K562 (cell line): ENCODE results near the gene NACA. TPM values are rescaled to one million over a fixed set of nuclear protein-coding genes. Genes with fewer than 3 reads are reported as not detected.

Experiments
- ARID1B ChIP-seq: fragments of 450-650 bp; IDR thresholded peaks from 2 replicates; pipeline ENCODE4 v1.6.1; 2016; ENCODE audit warnings: antibody characterized with exemption, mild to moderate bottlenecking, inconsistent platforms
- GATAD2A ChIP-seq: fragments of 450-650 bp; IDR thresholded peaks from 2 replicates; pipeline ENCODE4 v1.6.1; 2017
- KDM5B ChIP-seq: fragments of 200-600 bp; sonication (generic); IDR thresholded peaks from 2 replicates; pipeline ENCODE4 v1.6.1; 2012; ENCODE audit warnings: low read depth, mild to moderate bottlenecking, moderate library complexity, low read length, control low read depth, inconsistent platforms; ENCODE audit not compliant: insufficient replicate concordance
- MXI1 ChIP-seq: IDR thresholded peaks from 2 replicates; pipeline ENCODE4 v1.6.1; 2011; ENCODE audit warnings: low read depth, mild to moderate bottlenecking, improper control_type of control experiment, low read length
- THRAP3 ChIP-seq: fragments of 450-650 bp; IDR thresholded peaks from 2 replicates; pipeline ENCODE4 v1.6.1; 2016; ENCODE audit warnings: mild to moderate bottlenecking, inconsistent platforms, borderline replicate concordance
- polyA plus RNA-seq, 8 experiments: library from polyadenylated mRNA; depleted of rRNA in 4 of 8; stranded (reverse) in 5 of 8; unstranded in 3 of 8; fragments of >200 nt; fragmentation: Nextera tagmentation in 2 of 8; fragmentation: Illumina TruSeq in 1 of 8; extraction: Ambion mirVana in 2 of 8; extraction: Trizol in 1 of 8; gene quantifications; 2 replicates each; pipeline versions ENCODE4 v1.2.1 to v1.2.3, GENCODE V29; 2011 to 2014; ENCODE audit warnings: inconsistent platforms in 1 of 8, missing spikeins in 1 of 8
- total RNA-seq, 7 experiments: library from RNA; depleted of rRNA in 6 of 7; stranded (reverse); fragments of >200 nt in 6 of 7; fragmentation: Illumina TruSeq in 2 of 7; extraction: Trizol in 2 of 7; gene quantifications; 2 replicates each; pipeline versions ENCODE4 v1.2.1 to v1.2.3, GENCODE V29; 2011 to 2021; ENCODE audit warnings: low replicate concordance in 1 of 7
- TF ChIP-seq, protein P1 (sequence below), 2 experiments: fragments of 450-650 bp; formaldehyde crosslinking in 1 of 2; IDR thresholded peaks; 2 replicates each; pipeline versions ENCODE4 v1.4.0 to v1.6.1; 2014 to 2020; ENCODE audit warnings: mild to moderate bottlenecking in 2 of 2, borderline replicate concordance in 1 of 2, low read depth in 1 of 2
- TF ChIP-seq, protein P2 (sequence below), 2 experiments: fragments of 450-650 bp in 1 of 2; sonication (generic) in 1 of 2; formaldehyde crosslinking in 1 of 2; IDR thresholded peaks in 1 of 2; conservative IDR thresholded peaks in 1 of 2; 2 replicates each; pipeline versions ENCODE4 v1.6.1 to v1.8.1; 2016 to 2023; ENCODE audit warnings: mild to moderate bottlenecking in 2 of 2, moderate library complexity in 2 of 2, inconsistent platforms in 1 of 2, missing genetic modification reagents in 1 of 2
- TF ChIP-seq, protein P3 (sequence below), 3 experiments: fragments of 200-800 bp in 1 of 3; fragments of 250-450 bp in 1 of 3; fragments of 450-650 bp in 1 of 3; sonication (Bioruptor Pico) in 1 of 3; sonication (Bioruptor generic) in 1 of 3; formaldehyde crosslinking in 1 of 3; IDR thresholded peaks; 2 replicates each; pipeline versions ENCODE4 v1.6.1 to v1.8.0; 2016 to 2022; ENCODE audit warnings: mild to moderate bottlenecking in 2 of 3, missing genetic modification characterization in 2 of 3, missing compliant biosample characterization in 1 of 3, moderate library complexity in 1 of 3
- TF ChIP-seq, protein P4 (sequence below): sonication (generic); formaldehyde crosslinking; IDR thresholded peaks from 2 replicates; pipeline ENCODE4 v1.8.0; 2022; ENCODE audit warnings: mild to moderate bottlenecking, low read depth, missing genetic modification reagents

Gene NACA
- total and polyA plus RNA-seq, 9 of the 15 experiments (the other 6 are each of a cell fraction or from before 2014, with no cell fraction given), result 1,030 to 2,416 (median 1,645) TPM

DNA sequence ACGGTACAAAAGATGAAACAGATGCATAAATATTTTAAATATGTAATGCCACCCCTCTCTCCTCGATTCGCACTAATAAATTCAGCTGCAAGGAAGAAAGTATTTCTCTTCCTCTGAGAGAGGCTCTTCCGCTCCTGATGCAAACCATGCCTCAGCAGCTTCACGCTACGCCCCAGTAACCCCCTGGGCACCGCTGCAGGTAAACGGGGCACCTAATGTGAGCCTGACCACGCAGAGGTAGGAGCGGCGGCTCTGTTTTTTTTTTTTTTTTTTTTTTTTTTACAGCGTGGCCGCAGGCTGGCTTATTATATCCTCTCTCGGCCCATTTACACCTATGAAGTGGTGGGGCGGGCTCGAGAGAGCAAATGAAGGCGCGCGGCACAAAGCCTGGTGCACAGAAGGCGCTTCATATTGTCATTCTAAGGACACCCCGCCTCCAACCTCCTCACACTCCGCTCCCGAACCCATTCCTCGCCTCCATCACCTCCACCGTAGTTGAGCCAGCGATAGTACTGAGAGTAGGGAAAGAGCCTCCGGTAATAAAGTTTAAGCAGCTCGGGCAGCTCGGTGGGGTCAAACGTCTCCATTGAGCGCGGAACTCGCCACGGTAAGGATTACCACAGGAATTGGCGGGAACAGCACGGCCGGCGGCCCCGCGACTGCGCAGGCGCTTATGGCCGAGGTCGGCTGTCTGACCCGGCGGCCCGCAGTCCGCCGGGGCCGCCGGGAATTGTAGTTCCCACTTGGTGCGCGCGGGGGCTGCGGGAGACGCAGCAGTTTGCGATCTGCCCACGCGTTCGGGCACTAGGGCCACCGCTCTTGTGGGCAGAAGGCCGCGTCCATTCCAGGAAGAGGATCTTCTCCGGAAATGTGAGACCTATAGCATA lies 26.9 kb upstream of the NACA start, which contains the start of gene PRIM1 (continued):
- TF ChIP-seq, protein P1, sequence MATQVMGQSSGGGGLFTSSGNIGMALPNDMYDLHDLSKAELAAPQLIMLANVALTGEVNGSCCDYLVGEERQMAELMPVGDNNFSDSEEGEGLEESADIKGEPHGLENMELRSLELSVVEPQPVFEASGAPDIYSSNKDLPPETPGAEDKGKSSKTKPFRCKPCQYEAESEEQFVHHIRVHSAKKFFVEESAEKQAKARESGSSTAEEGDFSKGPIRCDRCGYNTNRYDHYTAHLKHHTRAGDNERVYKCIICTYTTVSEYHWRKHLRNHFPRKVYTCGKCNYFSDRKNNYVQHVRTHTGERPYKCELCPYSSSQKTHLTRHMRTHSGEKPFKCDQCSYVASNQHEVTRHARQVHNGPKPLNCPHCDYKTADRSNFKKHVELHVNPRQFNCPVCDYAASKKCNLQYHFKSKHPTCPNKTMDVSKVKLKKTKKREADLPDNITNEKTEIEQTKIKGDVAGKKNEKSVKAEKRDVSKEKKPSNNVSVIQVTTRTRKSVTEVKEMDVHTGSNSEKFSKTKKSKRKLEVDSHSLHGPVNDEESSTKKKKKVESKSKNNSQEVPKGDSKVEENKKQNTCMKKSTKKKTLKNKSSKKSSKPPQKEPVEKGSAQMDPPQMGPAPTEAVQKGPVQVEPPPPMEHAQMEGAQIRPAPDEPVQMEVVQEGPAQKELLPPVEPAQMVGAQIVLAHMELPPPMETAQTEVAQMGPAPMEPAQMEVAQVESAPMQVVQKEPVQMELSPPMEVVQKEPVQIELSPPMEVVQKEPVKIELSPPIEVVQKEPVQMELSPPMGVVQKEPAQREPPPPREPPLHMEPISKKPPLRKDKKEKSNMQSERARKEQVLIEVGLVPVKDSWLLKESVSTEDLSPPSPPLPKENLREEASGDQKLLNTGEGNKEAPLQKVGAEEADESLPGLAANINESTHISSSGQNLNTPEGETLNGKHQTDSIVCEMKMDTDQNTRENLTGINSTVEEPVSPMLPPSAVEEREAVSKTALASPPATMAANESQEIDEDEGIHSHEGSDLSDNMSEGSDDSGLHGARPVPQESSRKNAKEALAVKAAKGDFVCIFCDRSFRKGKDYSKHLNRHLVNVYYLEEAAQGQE (IDR thresholded peaks at IDR 0.05; ENCODE audit: borderline replicate concordance), result no peak
- TF ChIP-seq, protein P1 (CRISPR knock-in tag; IDR thresholded peaks at IDR 0.05; ENCODE audit: low read depth), result 0 out of 2 replicates have a peak, but pooled peaks have one; percentile 38
- peak; percentile 86 for TF ChIP-seq KDM5B
- TF ChIP-seq MXI1, result 0 out of 2 replicates have a peak, but pooled peaks have one; percentile 24
- TF ChIP-seq, protein P2, sequence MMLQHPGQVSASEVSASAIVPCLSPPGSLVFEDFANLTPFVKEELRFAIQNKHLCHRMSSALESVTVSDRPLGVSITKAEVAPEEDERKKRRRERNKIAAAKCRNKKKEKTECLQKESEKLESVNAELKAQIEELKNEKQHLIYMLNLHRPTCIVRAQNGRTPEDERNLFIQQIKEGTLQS (IDR thresholded peaks at IDR 0.05), result no peak
- TF ChIP-seq, protein P2 (CRISPR knock-in tag; conservative IDR thresholded peaks at IDR 0.05), result peak; percentile 67; the same call in 1 of the 2 replicates
- TF ChIP-seq THRAP3, result no peak
- TF ChIP-seq, protein P3, sequence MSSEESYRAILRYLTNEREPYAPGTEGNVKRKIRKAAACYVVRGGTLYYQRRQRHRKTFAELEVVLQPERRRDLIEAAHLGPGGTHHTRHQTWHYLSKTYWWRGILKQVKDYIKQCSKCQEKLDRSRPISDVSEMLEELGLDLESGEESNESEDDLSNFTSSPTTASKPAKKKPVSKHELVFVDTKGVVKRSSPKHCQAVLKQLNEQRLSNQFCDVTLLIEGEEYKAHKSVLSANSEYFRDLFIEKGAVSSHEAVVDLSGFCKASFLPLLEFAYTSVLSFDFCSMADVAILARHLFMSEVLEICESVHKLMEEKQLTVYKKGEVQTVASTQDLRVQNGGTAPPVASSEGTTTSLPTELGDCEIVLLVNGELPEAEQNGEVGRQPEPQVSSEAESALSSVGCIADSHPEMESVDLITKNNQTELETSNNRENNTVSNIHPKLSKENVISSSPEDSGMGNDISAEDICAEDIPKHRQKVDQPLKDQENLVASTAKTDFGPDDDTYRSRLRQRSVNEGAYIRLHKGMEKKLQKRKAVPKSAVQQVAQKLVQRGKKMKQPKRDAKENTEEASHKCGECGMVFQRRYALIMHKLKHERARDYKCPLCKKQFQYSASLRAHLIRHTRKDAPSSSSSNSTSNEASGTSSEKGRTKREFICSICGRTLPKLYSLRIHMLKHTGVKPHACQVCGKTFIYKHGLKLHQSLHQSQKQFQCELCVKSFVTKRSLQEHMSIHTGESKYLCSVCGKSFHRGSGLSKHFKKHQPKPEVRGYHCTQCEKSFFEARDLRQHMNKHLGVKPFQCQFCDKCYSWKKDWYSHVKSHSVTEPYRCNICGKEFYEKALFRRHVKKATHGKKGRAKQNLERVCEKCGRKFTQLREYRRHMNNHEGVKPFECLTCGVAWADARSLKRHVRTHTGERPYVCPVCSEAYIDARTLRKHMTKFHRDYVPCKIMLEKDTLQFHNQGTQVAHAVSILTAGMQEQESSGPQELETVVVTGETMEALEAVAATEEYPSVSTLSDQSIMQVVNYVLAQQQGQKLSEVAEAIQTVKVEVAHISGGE (CRISPR knock-in tag; IDR thresholded peaks at IDR 0.05), result peak in 1 of 3 experiments; percentile 66; a peak in 2 of 6 replicates
- peak; percentile 24; the same call in 1 of the 2 replicates for TF ChIP-seq GATAD2A
- TF ChIP-seq, protein P4, sequence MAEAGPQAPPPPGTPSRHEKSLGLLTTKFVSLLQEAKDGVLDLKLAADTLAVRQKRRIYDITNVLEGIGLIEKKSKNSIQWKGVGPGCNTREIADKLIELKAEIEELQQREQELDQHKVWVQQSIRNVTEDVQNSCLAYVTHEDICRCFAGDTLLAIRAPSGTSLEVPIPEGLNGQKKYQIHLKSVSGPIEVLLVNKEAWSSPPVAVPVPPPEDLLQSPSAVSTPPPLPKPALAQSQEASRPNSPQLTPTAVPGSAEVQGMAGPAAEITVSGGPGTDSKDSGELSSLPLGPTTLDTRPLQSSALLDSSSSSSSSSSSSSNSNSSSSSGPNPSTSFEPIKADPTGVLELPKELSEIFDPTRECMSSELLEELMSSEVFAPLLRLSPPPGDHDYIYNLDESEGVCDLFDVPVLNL (CRISPR knock-in tag), result 0 out of 2 replicates have a peak, but pooled peaks have one; percentile 44
- TF ChIP-seq ARID1B, result no peak
